LoVo (cell line): ENCODE data around the gene PPP6R2.

ENCODE experiments used
- DNase-seq: peaks from one replicate; pipeline ENCODE4 v3.0.0-alpha.2; 2016; ENCODE audit warnings: low spot score

PPP6R2 gene

GRCh38 chr22:50483977-50484853 lies 141.1 kb downstream of the PPP6R2 start:
- DNase-seq: no peak

GRCh38 chr22:50485221-50486131 lies 142.3 kb downstream of the PPP6R2 start:
- no peak for DNase-seq

- DNase-seq: no peak
Observed at GRCh38 chr22:50486561-50487289, 143.6 kb downstream of the PPP6R2 start, which contains the start of gene MIOX. Gene MIOX (plus strand): TSS chr22:50486859. CDS start chr22:50486898, 39 bp downstream.

DNA sequence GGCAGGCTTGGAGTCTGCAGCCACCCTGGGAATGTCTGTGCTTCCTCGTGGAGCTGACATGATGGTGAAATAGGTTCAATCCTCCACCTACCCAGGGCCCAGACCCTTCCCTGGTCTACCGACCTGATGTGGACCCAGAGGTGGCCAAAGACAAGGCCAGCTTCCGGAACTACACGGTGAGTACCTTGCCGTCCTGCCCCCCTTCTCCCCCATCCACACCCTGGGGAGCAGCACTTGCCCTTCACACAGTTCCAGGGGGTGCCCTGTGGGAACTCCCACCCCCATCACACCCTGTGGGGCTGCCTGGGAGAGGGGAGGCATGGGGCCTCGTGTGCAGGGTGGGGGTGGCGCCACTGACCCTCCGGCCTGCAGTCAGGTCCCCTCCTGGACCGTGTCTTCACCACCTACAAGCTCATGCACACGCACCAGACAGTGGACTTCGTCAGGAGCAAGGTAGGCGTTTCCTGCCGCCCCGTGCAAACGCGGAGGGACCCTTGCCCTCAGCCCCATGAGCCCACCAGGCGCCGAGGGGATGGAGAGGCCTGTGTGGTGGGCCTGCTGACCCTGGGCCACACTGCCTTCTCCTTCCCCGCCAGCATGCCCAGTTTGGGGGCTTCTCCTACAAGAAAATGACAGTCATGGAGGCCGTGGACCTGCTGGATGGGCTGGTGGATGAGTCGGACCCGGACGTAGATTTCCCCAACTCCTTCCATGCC lies 144.3 kb downstream of the PPP6R2 start:
- no peak for DNase-seq

DNA sequence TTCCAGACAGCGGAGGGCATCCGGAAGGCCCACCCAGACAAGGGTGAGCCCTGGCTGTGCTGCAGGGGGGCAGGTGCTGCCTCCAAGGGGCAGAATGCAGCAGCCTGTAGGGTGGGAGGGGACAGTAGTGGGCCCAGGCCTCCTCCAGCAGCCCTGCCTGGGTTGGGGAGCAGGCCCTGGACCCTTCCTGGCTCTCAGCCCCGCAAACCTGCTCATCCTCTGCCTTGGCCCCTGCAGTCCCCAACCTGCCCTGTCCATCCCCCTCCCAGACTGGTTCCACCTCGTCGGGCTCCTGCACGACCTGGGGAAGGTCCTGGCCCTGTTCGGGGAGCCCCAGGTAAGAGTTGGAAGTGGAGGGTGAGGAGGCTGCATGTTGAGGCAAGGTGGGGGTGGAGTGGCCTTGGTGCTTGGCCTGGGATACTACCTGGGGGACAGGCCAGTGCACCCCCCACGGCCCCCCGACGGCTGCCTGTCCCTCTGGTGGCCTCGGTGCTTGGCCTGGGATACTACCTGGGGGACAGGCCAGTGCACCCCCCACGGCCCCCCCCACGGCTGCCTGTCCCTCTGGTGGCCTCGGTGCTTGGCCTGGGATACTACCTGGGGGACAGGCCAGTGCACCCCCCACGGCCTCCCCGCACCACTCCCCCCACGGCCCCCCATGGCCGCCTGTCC lies 145.0 kb downstream of the PPP6R2 start:
- DNase-seq: no peak

- no peak for DNase-seq
Observed at GRCh38 chr22:50488886-50489285, 145.8 kb downstream of the PPP6R2 start.

- DNase-seq: no peak
Observed at GRCh38 chr22:50489363-50490243, 146.5 kb downstream of the PPP6R2 start.

GRCh38 chr22:50490531-50491308 lies 147.6 kb downstream of the PPP6R2 start:
- no peak for DNase-seq
